KMS-11 (cell line): Measurements from ENCODE around the gene IL17RD.

Experiments
- H2AFZ ChIP-seq: fragments of 200-600 bp; sonication (generic); 2 replicates; pipeline ENCODE4 v1.6.1; 2016; ENCODE audit warnings: antibody characterized with exemption, mixed run types, low read depth
- H3K27ac ChIP-seq: fragments of 200-600 bp; sonication (generic); 2 replicates; pipeline ENCODE4 v1.6.1; 2016; ENCODE audit warnings: mild to moderate bottlenecking, mixed run types
- H3K27me3 ChIP-seq: fragments of 200-600 bp; sonication (generic); 2 replicates; pipeline ENCODE4 v1.6.1; 2017; ENCODE audit warnings: mild to moderate bottlenecking, low read depth, mixed run types, moderate library complexity; ENCODE audit not compliant: insufficient read depth
- H3K36me3 ChIP-seq: fragments of 200-600 bp; sonication (generic); 2 replicates; pipeline ENCODE4 v1.6.1; 2017; ENCODE audit warnings: mild to moderate bottlenecking, mixed run types; ENCODE audit not compliant: insufficient read depth
- H3K4me1 ChIP-seq: fragments of 200-600 bp; sonication (generic); 2 replicates; pipeline ENCODE4 v1.6.1; 2016; ENCODE audit warnings: mild to moderate bottlenecking, low read depth, mixed run types; ENCODE audit not compliant: poor library complexity, severe bottlenecking
- H3K4me2 ChIP-seq: fragments of 200-600 bp; sonication (generic); 2 replicates; pipeline ENCODE4 v1.7.0; 2016; ENCODE audit warnings: mild to moderate bottlenecking, mixed run types
- H3K4me3 ChIP-seq: fragments of 200-600 bp; sonication (generic); IDR thresholded peaks from 2 replicates; pipeline ENCODE4 v1.6.1; 2017; ENCODE audit warnings: low read depth, low read length, mixed read lengths; ENCODE audit not compliant: insufficient read depth
- H3K79me2 ChIP-seq: fragments of 200-600 bp; sonication (generic); 2 replicates; pipeline ENCODE4 v1.6.1; 2016; ENCODE audit warnings: low read depth, mixed run types; ENCODE audit not compliant: insufficient read depth
- H3K9ac ChIP-seq: fragments of 200-600 bp; sonication (generic); 2 replicates; pipeline ENCODE4 v1.6.1; 2016; ENCODE audit warnings: mild to moderate bottlenecking, mixed run types
- H4K20me1 ChIP-seq: fragments of 200-600 bp; sonication (generic); 2 replicates; pipeline ENCODE4 v1.6.1; 2016; ENCODE audit warnings: mild to moderate bottlenecking, mixed run types; ENCODE audit not compliant: insufficient read depth
- CTCF ChIP-seq: fragments of 200-600 bp; sonication (generic); conservative IDR thresholded peaks from 2 replicates; pipeline ENCODE4 v1.6.1; 2017; ENCODE audit warnings: low read depth, mild to moderate bottlenecking, antibody characterized with exemption, low read length, moderate library complexity, mixed read lengths

The IL17RD gene

GRCh38 chr3:57192028-57192427 lies 26.9 kb upstream of the IL17RD start:
- TF ChIP-seq CTCF, result no peak
- Histone ChIP-seq H2AFZ (no peak overlapping the region), H3K4me2 (no peak overlapping the region), H3K9ac (no peak overlapping the region), H3K4me3 (no peak overlapping the region), H3K4me1 (no peaks in the 10 kb centered on the region), H4K20me1 (no peaks in the 10 kb centered on the region), H3K27me3 (no peaks in the 10 kb centered on the region), H3K79me2 (no peaks in the 10 kb centered on the region), H3K36me3 (no peaks in the 10 kb centered on the region), H3K27ac (no peak overlapping the region)

GRCh38 chr3:57184526-57184925 lies 19.4 kb upstream of the IL17RD start:
- Histone ChIP-seq H3K27me3 (no peaks in the 10 kb centered on the region), H3K9ac (no peak overlapping the region), H3K27ac (no peak overlapping the region), H3K36me3 (no peaks in the 10 kb centered on the region), H3K79me2 (no peaks in the 10 kb centered on the region), H2AFZ (no peak overlapping the region), H4K20me1 (no peaks in the 10 kb centered on the region), H3K4me2 (no peak overlapping the region), H3K4me1 (no peaks in the 10 kb centered on the region), H3K4me3 (no peak overlapping the region)
- TF ChIP-seq CTCF, result no peak

- H3K4me3 ChIP-seq, result no peak overlapping the region
- no peaks in the 10 kb centered on the region for H3K79me2 ChIP-seq
- no peak overlapping the region for H2AFZ ChIP-seq
- no peak overlapping the region for H3K27ac ChIP-seq
- no peak overlapping the region for H3K9ac ChIP-seq
- H3K4me1 ChIP-seq, result no peaks in the 10 kb centered on the region
- H3K27me3 ChIP-seq, result no peaks in the 10 kb centered on the region
- no peaks in the 10 kb centered on the region for H3K36me3 ChIP-seq
- H4K20me1 ChIP-seq, result no peaks in the 10 kb centered on the region
- no peak for TF ChIP-seq CTCF
- H3K4me2 ChIP-seq, result no peak overlapping the region
These were observed 14.6 kb upstream of the IL17RD start for GRCh38 chr3:57179580-57180410.

- no peak for TF ChIP-seq CTCF
- no peak overlapping the region for H3K9ac ChIP-seq
- H3K4me1 ChIP-seq, result no peaks in the 10 kb centered on the region
- H4K20me1 ChIP-seq, result no peaks in the 10 kb centered on the region
- H3K36me3 ChIP-seq, result no peaks in the 10 kb centered on the region
- no peak overlapping the region for H3K4me2 ChIP-seq
- no peaks in the 10 kb centered on the region for H3K79me2 ChIP-seq
- H2AFZ ChIP-seq, result no peak overlapping the region
- H3K27ac ChIP-seq, result no peak overlapping the region
- no peaks in the 10 kb centered on the region for H3K27me3 ChIP-seq
- H3K4me3 ChIP-seq, result no peak overlapping the region
These were observed 10.9 kb upstream of the IL17RD start for GRCh38 chr3:57176045-57176444.
